Transverse colon (tissue), 3 donors: ENCODE measurements around the gene MRPL54.

Source experiments
- CTCF ChIP-seq, 5 experiments: fragments of 200-600 bp in 3 of 5; fragments of 450-650 bp in 2 of 5; sonication (generic) in 3 of 5; IDR thresholded peaks; 1 replicate in 2 of 5; 2 replicates in 3 of 5; pipeline ENCODE4 v1.5.1; 2016 to 2017; ENCODE audit warnings: antibody characterized with exemption in 5 of 5, inconsistent platforms in 3 of 5, mild to moderate bottlenecking in 2 of 5, moderate library complexity in 1 of 5
- EP300 ChIP-seq: sonication (generic); formaldehyde crosslinking; IDR thresholded peaks from one replicate; pipeline ENCODE4 v1.6.1; 2017; ENCODE audit warnings: antibody characterized with exemption, low read depth
- POLR2A ChIP-seq: fragments of 450-650 bp; IDR thresholded peaks from one replicate; pipeline ENCODE4 v1.6.1; 2016; ENCODE audit warnings: antibody characterized with exemption, mild to moderate bottlenecking, moderate library complexity

GRCh38 chr19:3810708-3811355 is 48.4 kb downstream of the MRPL54 start:
- TF ChIP-seq CTCF (IDR thresholded peaks at IDR 0.05) (no peak), POLR2A (no peak), EP300 (no peak)
